Measurements from ENCODE around the gene ZSCAN5A. TPM values are rescaled to one million over a fixed set of nuclear protein-coding genes. Genes with fewer than 3 reads are reported as not detected.

The ZSCAN5A gene
- total and polyA plus RNA-seq, 9 of the 15 experiments (the other 6 are each of a cell fraction or from before 2014, with no cell fraction given) = 5.8 to 15.3 (median 11.8) TPM

GRCh38 chr19:56312787-56313657 is 1.6 kb downstream of the ZSCAN5A start:
- no TSS peak for BruUV-seq (replicated peaks)
- 53% methylated on average over 10 of the region's 10 CpGs for WGBS (ENCODE audit: insufficient coverage, low coverage, missing lambda C conversion rate)
- Histone ChIP-seq H3K4me3 (no peak overlapping the region), H3K9me3 (replicated peaks; ENCODE audit: control insufficient read depth, insufficient read depth, low read depth, low read length) (peaks cover 3% of the 10 kb centered on the region; the same call in 1 of the 2 replicates), H3K27me3 (ENCODE audit: control insufficient read depth in 2 of 2, insufficient read depth in 2 of 2, low read length in 2 of 2) (no peaks in the 10 kb centered on the region), H3K9ac (ENCODE audit: insufficient read depth in 1 of 2, low read depth in 2 of 2, low read length in 2 of 2) (no peak overlapping the region), H2AFZ (ENCODE audit: low read depth, low read length) (0 out of 2 replicates have a peak overlapping the region, but pooled peaks have one; percentile 100), H3K79me2 (ENCODE audit: control insufficient read depth, insufficient read depth, low read length) (peaks cover 12% of the 10 kb centered on the region), H3K36me3 (ENCODE audit: control insufficient read depth, insufficient read depth, low read length) (peaks cover 34% of the 10 kb centered on the region), H3K4me2 (ENCODE audit: insufficient read depth, low read length) (peak overlapping the region; percentile 99), H3K27ac (ENCODE audit: extremely low read depth, low read depth, low read length) (peak overlapping the region; percentile 3; the same call in 1 of the 3 replicates), H3K9me1 (ENCODE audit: control insufficient read depth, insufficient read depth, low read length) (no peaks in the 10 kb centered on the region), H4K20me1 (replicated peaks; ENCODE audit: control insufficient read depth, insufficient read depth, low read length) (no peaks in the 10 kb centered on the region), H3K4me1 (replicated peaks in 1 of 2; ENCODE audit: control insufficient read depth in 2 of 2, insufficient read depth in 2 of 2, low read length in 2 of 2) (peaks cover 17 to 19% of the 10 kb centered on the region in 2 experiments)
- DNase-seq (ENCODE audit: extremely low read depth in 1 of 4, low spot score in 3 of 4) (peak in 1 of 4 experiments; percentile 23), FAIRE-seq (no peak), ATAC-seq (no peak)
- POLR2A ChIA-PET = interaction anchor here (0.7 to 1.2 kb wide), 2 partner anchors 47 to 315 kb away, joined by 3 read pairs; no protein-coding TSS in a partner anchor
- CTCF ChIA-PET (ENCODE audit: low intra/inter-chr PET ratio) = no interaction called here
- in situ Hi-C loops (cut with MboI) = loop anchor here (25.0 kb wide), 1 partner anchor 676 kb away; the partner anchor contains the start of genes CCDC106, ZNF580 and ZNF581
- intact Hi-C loops (cut with micrococcal nuclease) = loop anchor here (5.0 kb wide), 1 partner anchor 39 kb away; no protein-coding TSS in a partner anchor
- 0 out of 2 replicates have a peak, but pooled peaks have one; percentile 32 for TF ChIP-seq CC2D1A (IDR thresholded peaks at IDR 0.05)
- TF ChIP-seq FOXA1 (IDR thresholded peaks at IDR 0.05; ENCODE audit: borderline replicate concordance) = no peak
- peak in 1 of 2 experiments; percentile 54; a peak in 1 of 4 replicates for TF ChIP-seq TRIM24 (IDR thresholded peaks at IDR 0.05)
- TF ChIP-seq ZNF766 (CRISPR knock-in tag; conservative IDR thresholded peaks at IDR 0.05) = peak; percentile 56; the same call in 1 of the 2 replicates
- TF ChIP-seq CBFA2T3 (IDR thresholded peaks at IDR 0.05) = peak; percentile 3; the same call in 1 of the 2 replicates
- TF ChIP-seq NR2C1 (IDR thresholded peaks at IDR 0.05) = 0 out of 2 replicates have a peak, but pooled peaks have one; percentile 13
- 0 out of 2 replicates have a peak, but pooled peaks have one; percentile 12 for TF ChIP-seq NR2C1 (tag; IDR thresholded peaks at IDR 0.05)
- peak; percentile 47 for TF ChIP-seq MEIS2 (IDR thresholded peaks at IDR 0.05; ENCODE audit: partially characterized antibody)
- TF ChIP-seq ZBTB33 (CRISPR knock-in tag; IDR thresholded peaks at IDR 0.05) = peak; percentile 56; the same call in 1 of the 2 replicates
- TF ChIP-seq ZFP36 (IDR thresholded peaks at IDR 0.05; ENCODE audit: low read depth, low read length, partially characterized antibody) = peak; percentile 50
- 0 out of 4 replicates have a peak, but pooled peaks of 1 of the 2 experiments have one; percentile 26 for TF ChIP-seq MNT (conservative IDR thresholded peaks at IDR 0.05)
- TF ChIP-seq CHD2 (IDR thresholded peaks at IDR 0.05; ENCODE audit: low read depth, low read length) = peak; percentile 39; the same call in 1 of the 2 replicates
- no peak for TF ChIP-seq EWSR1 (IDR thresholded peaks at IDR 0.05; ENCODE audit: borderline replicate concordance, low read depth, partially characterized antibody)
- TF ChIP-seq ATF4 (CRISPR knock-in tag; IDR thresholded peaks at IDR 0.05) = no peak
- peak; percentile 46; the same call in 1 of the 2 replicates for TF ChIP-seq EGR1 (conservative IDR thresholded peaks at IDR 0.05)
- no peak for TF ChIP-seq TAF7 (tag; IDR thresholded peaks at IDR 0.05)

All from K562 (cell line).